NCI-H146 treated with DMSO at 0.1 percent for 48 hours (cell line): ENCODE measurements around the gene AAR2.

Experiments
- DNase-seq: peaks from one replicate; lab custom pipeline; 2025; ENCODE audit not compliant: unreplicated experiment; lab: John Stamatoyannopoulos, UW

AAR2 gene

DNA sequence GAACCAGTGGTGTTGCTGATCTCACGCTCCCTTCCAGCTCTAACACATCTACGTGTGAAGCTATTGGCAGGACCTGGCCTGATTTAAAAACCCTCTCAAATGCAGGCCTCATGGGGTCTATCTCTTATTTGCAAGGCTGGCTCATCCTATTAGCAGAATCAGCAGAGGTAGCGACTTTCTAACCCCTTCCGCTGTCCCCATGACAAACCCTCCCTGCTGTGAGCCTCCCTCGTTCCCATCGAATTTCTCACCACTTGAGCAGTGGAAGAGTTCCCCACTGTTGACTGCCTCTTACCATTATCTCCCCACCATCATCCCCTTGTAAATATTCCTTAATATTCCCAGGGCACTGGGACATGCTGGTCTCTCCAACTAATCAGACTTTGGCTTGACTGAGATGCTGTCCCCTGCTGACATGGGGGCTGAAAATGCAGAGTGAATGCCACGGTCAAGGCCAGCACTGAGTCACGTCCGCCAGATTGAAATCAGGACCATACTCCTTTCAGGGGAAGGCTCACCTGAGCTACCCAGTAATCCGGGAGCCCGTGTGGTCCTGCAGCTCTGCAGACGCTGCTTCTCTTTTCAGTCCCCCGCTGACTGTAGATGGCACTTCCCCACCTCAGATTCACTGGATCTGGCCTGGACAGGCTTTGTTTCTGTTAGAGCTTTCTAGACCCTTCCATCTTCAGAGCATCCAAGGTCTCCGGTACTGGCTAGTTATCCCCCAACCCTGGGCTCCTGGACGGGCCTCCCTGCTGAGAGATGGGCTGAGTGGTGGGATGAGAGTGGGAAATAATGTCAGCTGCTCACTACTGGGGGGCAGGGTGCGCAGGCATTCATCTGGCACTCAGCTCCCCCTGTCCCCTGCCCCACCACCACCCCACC, 23.1 kb downstream of the AAR2 start:
- no peak for DNase-seq

DNA sequence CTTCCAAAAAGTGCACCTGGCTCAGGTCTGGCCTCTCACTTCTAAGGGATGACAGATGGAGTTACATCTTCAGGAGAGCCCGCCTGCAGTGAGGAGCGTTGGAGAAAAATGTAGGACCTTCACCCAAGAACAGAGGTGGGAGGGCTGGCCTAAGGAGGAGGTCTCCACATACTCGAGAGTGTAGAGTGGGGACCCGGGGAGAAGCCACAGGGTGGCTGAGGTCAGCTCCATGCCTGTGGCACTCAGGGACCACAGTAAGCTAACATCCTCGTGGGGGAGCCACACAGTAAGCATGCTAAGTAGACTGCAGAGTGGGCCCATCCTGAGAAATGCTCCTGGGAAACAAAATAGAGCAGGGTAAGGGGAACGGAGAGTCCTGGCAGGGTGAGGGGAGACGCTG, 24.0 kb downstream of the AAR2 start:
- DNase-seq: no peak

DNA sequence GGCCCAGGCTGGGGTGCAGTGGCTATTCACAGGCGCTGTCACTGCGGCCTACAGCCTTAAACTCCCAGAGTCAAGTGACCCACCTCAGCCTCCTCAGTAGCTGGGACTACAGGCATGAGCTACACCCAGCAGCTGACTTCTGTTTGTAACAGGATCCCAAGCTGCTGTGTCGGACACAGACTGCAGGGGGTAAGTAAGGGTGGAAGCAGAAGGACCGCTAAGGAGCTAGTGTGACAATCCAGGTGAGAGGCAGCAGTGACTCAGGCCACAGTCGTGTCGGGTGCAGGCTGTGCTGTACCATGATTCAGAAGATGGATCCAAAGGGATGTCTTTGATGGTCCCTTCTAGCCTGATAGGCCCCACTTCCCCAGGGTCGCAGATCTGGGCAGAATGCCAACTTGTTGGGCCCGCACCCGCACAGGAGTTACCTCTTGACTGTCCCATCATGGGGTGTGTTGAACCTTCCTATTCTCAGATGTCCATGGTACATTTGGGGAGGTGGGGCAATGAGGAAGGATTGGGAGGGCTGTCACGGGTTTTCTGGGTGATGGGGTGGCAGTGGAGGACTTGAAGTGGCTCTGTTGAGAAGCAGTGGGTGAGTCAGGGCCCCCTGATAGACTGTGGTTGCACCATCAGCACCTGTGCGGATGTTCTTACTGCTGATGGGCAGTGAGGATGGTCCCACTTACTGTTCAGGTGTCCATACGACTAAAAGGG, 25.3 kb downstream of the AAR2 start:
- DNase-seq: no peak

GRCh38 chr20:36262440-36262839, 26.2 kb downstream of the AAR2 start:
- DNase-seq: no peak

DNA sequence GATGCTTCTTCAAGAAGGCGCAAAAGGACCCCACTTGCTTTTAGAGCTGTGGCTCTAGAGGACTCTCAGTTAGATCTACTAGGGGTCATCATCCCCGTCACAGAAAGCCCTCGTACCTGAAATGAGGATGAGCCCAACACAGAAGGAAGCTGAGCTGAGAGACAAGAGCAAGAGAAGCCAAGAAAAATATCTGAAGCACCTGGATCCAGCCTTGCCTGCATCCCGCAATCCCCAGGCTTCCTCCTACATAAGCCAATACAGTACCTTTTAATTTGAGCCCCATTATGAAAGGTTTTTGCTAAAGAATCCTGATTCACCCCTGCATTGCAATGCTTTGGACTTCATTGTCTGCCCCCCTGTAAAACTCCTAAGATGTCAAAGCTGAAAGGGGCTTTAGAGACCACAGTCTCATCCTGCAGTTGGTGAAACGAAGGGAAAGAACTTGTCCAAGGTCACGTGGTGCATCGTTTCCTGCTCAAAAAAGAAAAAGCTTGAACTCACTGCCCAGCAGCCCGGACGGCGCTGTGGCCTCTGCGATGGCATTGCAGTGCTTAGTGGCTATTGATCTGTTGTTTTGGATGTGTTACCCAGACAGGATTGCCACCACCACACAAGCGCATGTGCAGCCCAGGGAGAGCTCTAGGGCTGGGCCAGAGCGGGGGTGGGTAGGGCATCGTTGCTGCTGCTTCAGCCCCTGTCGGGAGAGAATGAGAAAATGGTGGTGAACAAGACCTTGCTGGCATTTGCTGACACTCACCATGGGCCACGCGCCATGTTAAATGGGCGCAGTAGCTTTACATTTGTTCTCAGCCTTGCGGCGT, 28.4 kb downstream of the AAR2 start:
- no peak for DNase-seq

- no peak for DNase-seq
Measured at GRCh38 chr20:36266189-36266588, 29.9 kb downstream of the AAR2 start.

DNA sequence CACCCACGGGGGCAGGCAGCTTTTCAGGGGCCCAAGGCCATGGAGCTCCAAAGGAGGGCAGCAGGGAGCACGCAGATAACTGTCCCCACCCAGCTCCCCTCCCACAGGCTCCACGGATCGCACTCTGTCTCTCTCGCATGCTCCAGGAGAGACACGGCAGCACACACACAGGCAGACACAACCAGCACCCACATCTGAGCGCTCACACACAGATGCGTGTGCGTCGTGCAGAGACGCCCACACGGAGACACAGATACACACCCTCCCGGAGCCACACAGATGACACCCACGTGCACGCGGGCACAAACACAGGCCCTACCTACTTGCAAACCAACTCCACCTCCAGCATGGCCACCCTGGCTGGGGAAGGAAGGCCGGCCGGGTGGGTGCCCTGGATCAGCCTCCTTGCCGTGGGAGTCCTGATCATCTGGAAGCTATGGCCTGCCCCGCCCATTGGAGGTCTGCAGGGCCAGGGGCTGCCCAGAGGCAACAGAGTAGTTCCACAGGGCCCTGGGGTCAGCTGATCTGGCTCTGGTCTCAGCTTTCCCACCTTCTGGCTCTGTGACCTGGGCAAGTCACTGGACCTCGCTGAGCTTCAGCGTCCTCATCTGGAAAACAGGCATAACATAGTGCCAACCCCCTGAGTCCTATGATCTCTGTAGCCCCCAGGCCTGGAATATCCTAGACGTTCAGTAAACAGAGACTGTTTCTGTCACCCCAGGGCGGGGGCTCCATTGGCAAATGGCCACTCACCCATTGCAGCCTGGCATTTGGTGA, 31.5 kb downstream of the AAR2 start:
- no peak for DNase-seq

DNA sequence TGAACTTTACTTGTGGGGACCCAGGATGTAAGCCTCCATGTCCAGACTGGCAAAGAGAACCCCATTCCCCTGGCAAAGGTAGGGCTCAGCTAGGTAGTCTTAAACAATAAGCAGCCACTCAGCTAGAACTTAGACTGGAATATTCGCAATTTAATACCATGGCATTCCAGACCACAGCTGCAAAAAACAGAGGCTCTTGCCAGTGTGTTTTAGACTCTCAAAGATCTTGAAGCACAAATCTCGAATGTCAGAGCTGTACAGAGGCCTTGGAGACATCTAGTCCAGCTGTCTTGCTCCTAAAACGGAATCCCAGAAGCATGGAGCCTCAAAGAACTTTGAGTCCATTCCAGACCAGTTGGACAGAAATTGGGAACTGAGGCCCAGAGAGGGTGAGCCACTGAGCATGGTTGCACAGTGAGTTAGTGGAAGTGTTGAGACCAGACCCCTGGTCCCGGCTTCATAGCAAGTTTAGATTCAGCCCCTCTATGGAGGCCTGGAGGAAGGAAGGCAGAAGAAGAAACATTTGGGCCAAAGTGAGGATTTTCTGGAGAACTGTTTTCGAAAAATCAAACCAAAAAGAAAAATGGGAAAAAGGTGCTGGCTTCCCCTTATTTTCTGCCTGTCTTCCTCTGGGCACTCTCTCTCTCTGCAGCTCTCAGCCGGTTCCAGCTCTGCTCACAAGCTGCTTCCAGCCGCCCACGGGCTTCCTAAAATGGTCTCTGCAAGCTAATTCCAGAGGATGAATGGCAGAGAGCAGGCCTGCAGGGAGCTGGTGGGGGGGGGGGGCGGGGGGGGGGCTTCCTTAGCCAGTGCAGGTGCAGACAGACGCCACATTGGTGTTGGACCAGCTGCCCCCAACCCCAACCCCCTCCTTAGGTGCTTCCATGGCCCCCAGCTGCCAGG, 32.4 kb downstream of the AAR2 start:
- DNase-seq: no peak

- DNase-seq: no peak
Measured at GRCh38 chr20:36269507-36269906, 33.2 kb downstream of the AAR2 start.

GRCh38 chr20:36270744-36271638, 34.7 kb downstream of the AAR2 start:
- no peak for DNase-seq

GRCh38 chr20:36271639-36272546, 35.6 kb downstream of the AAR2 start:
- DNase-seq: no peak

- DNase-seq: no peak
Measured at GRCh38 chr20:36272547-36273220, 36.4 kb downstream of the AAR2 start.

DNA sequence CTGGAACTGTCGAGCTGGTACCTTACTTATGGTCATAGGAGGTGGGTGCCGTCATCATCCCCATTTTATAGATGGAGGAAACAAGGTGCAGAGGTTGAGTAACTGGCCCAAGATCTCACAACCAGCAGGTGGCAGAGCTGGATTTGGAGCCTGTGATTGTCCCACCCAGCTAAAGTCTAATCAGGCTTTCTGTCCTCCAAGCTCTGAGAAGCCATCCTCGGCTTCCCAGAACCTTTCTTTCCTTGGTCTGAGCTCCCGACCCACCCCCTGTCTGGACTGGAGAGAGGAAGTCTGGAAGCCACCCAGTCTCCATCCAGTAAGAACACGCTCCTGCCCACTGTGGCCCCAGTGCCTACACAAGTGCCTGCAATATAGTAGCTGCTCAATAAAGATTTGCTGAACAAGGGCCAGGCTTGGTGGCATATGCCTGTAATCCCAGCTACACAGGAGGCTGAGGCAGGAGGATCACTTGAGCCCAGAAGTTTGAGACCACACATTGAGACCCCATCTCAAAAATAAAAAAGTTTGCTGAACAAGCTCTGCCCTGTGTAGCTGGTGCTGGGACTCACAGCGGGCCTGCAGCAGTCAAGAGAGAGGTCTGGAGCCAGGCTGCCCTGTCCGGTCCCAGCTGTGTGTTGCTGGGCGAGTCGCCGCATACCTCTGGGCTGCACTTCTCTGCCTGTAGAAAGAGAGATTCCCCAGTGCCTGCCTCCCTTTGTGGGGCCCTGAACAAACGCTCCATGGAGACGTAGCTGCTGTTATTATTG, 37.3 kb downstream of the AAR2 start:
- DNase-seq: no peak

DNA sequence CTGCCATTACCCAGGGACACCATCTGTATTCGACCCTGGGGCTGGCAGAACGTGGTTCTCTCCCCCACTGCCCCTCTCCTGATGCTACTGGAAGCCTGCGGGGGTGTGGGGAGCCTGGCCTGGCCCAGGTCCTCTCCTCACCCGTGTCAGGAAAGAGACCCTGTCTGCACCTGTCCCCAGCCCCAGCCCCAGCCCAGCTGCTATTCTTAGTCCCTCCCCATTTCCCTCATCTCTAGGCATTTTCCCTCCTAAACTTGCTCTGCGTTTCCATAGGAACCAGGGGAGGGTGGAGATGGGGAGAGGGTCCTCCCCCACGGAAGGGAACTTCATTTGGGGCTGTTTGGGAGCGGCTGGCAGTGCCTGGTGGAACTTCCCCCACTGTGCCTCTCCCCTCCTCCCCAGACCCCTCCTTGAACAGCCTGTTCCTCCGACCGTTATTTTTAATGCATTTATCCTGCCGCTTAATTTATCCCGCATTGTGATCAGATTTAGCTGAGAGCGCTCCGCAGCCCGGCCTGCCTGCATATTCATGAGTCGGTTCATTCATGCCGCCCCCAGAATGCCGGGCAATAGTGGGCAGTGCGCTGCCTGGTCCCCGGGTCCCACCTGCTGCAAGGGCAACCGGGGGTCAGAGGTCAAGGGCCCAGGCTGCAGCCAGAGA, 38.0 kb downstream of the AAR2 start:
- DNase-seq: no peak

GRCh38 chr20:36275011-36275410, 38.7 kb downstream of the AAR2 start:
- DNase-seq: no peak
